Testis (tissue), 2 donors: ENCODE results near the gene PAPPA2.

Experiments
- POLR2A ChIP-seq: fragments of 450-650 bp; IDR thresholded peaks from one replicate; pipeline ENCODE4 v1.6.1; 2017; ENCODE audit warnings: antibody characterized with exemption, mild to moderate bottlenecking, moderate library complexity
- TF ChIP-seq, protein P1 (sequence below), 3 experiments: fragments of 450-650 bp in 2 of 3; fragments of 200-600 bp in 1 of 3; sonication (generic) in 1 of 3; IDR thresholded peaks; one replicate each; pipeline ENCODE4 v1.5.1; 2016 to 2019; ENCODE audit warnings: antibody characterized with exemption in 3 of 3, mild to moderate bottlenecking in 2 of 3, moderate library complexity in 1 of 3

DNA sequence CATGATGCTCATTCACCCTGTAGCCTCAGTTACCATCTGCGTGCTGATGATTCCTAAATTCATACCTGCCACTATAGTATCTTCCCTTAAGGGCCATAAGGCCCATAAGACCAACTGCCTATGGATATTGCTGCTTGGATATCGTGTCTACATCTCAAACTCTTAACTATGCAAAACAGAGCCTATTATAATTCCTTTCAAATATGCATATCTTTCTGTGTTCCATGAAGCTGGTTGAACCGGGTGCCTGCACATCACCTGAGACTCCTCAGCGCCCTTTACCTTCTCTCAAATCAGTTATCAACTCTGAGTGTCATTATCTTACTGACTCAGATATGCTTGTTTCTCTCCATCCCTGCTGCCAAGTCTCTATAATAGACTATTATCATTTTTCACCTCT is 311.2 kb downstream of the PAPPA2 start:
- TF ChIP-seq, protein P1, sequence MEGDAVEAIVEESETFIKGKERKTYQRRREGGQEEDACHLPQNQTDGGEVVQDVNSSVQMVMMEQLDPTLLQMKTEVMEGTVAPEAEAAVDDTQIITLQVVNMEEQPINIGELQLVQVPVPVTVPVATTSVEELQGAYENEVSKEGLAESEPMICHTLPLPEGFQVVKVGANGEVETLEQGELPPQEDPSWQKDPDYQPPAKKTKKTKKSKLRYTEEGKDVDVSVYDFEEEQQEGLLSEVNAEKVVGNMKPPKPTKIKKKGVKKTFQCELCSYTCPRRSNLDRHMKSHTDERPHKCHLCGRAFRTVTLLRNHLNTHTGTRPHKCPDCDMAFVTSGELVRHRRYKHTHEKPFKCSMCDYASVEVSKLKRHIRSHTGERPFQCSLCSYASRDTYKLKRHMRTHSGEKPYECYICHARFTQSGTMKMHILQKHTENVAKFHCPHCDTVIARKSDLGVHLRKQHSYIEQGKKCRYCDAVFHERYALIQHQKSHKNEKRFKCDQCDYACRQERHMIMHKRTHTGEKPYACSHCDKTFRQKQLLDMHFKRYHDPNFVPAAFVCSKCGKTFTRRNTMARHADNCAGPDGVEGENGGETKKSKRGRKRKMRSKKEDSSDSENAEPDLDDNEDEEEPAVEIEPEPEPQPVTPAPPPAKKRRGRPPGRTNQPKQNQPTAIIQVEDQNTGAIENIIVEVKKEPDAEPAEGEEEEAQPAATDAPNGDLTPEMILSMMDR (IDR thresholded peaks at IDR 0.05), result no peak
- TF ChIP-seq POLR2A, result no peak
